CD4-positive, alpha-beta T cell (primary cell): ENCODE measurements around the gene MFSD6. TPM values are rescaled to one million over a fixed set of nuclear protein-coding genes. Genes with fewer than 3 reads are reported as not detected.

Source experiments
- ATAC-seq: fragments of 200-7000 bp; cut with Tn5 transposase; one replicate; pipeline ENCODE4 v1.10.0; 2022; ENCODE audit warnings: mild to moderate bottlenecking; ENCODE audit not compliant: poor library complexity
- CTCF ChIA-PET: fragments of 350-600 bp; sonication (Branson Sonifier 250); formaldehyde crosslinking; loops from one replicate; lab custom pipeline; 2021; ENCODE audit warnings: antibody characterized with exemption, inconsistent platforms; lab: Charles Lee
- POLR2A ChIA-PET: fragments of 350-600 bp; sonication (Branson Sonifier 250); formaldehyde crosslinking; loops from one replicate; lab custom pipeline; 2021; ENCODE audit warnings: antibody characterized with exemption, inconsistent platforms; lab: Charles Lee
- DNase-seq, 14 experiments: peaks; one replicate each; pipeline ENCODE4 v3.0.0-alpha.2; 2013 to 2020; ENCODE audit warnings: mixed read lengths in 2 of 14
- H3K27ac ChIP-seq, 2 donors: one replicate each; pipeline versions ENCODE4 v1.5.1 to v1.7.0; 2013; ENCODE audit warnings: low read length in 2 of 2, low read depth in 1 of 2, mild to moderate bottlenecking in 1 of 2
- H3K27me3 ChIP-seq, 2 experiments: 1 replicate in 1 of 2; 2 replicates in 1 of 2; pipeline versions ENCODE4 v1.6.1 to v1.7.0; 2013; ENCODE audit warnings: low read length in 2 of 2, control low read depth in 1 of 2, mild to moderate bottlenecking in 1 of 2, moderate library complexity in 1 of 2; ENCODE audit not compliant: insufficient read depth in 2 of 2, control insufficient read depth in 1 of 2
- H3K36me3 ChIP-seq: one replicate; pipeline ENCODE4 v1.6.1; 2013; ENCODE audit warnings: low read length, control low read depth; ENCODE audit not compliant: insufficient read depth
- H3K4me1 ChIP-seq: one replicate; pipeline ENCODE4 v1.6.1; 2013; ENCODE audit warnings: low read length, control low read depth; ENCODE audit not compliant: insufficient read depth
- H3K4me3 ChIP-seq: one replicate; pipeline ENCODE4 v1.5.1; 2013; ENCODE audit warnings: mild to moderate bottlenecking, low read length, moderate library complexity
- H3K9me3 ChIP-seq, 2 experiments: 1 replicate in 1 of 2; 2 replicates in 1 of 2; pipeline versions ENCODE4 v1.6.1 to v1.7.0; 2013; ENCODE audit warnings: low read length in 2 of 2, mild to moderate bottlenecking in 2 of 2, control low read depth in 1 of 2, moderate library complexity in 1 of 2; ENCODE audit not compliant: control insufficient read depth in 1 of 2, insufficient read depth in 1 of 2
- H3K27ac Mint-ChIP-seq: one replicate; pipeline ENCODE4 v1.8.0; 2020; ENCODE audit warnings: mixed read lengths
- H3K27me3 Mint-ChIP-seq: one replicate; pipeline ENCODE4 v1.8.0; 2021; ENCODE audit warnings: mixed read lengths
- H3K36me3 Mint-ChIP-seq: one replicate; pipeline ENCODE4 v1.8.0; 2021; ENCODE audit warnings: low read depth, mixed read lengths
- H3K4me1 Mint-ChIP-seq: one replicate; pipeline ENCODE4 v1.8.0; 2021; ENCODE audit warnings: low read depth, mixed read lengths
- H3K4me3 Mint-ChIP-seq: one replicate; pipeline ENCODE4 v1.8.0; 2020; ENCODE audit warnings: mild to moderate bottlenecking, mixed read lengths
- H3K9me3 Mint-ChIP-seq: one replicate; pipeline ENCODE4 v1.8.0; 2020; ENCODE audit warnings: mixed read lengths
- CTCF ChIP-seq: fragments of 200-600 bp; IDR thresholded peaks from one replicate; pipeline ENCODE4 v1.8.0; 2022; ENCODE audit warnings: antibody characterized with exemption, mild to moderate bottlenecking
- intact Hi-C, 2 experiments: fragments of 100-400 bp; cut with DNase I in 1 of 2; cut with micrococcal nuclease in 1 of 2; formaldehyde crosslinking; loops; one replicate each; pipeline versions ENCODE4 v1.15.1 to v1.9.0; 2023 to 2025; cut with DNase I, micrococcal nuclease
- total RNA-seq, 174 experiments: library from RNA in 2 of 174; stranded (reverse) in 2 of 174; gene quantifications; one replicate each; pipeline ENCODE4 v1.2.3 and lab custom pipeline; 2021 to 2026

The MFSD6 gene
- total RNA-seq, 2 experiments from 2014 or later: 41.2 to 47.8 TPM

GRCh38 chr2:190456833-190457232 is 48.7 kb downstream of the MFSD6 start:
- POLR2A ChIA-PET: no interaction called here
- Histone ChIP-seq H3K36me3 (peaks cover 41% of the 10 kb centered on the region), H3K9me3 (no peaks in the 10 kb centered on the region), H3K27ac (no peak overlapping the region), H3K27me3 (no peaks in the 10 kb centered on the region), H3K4me3 (no peak overlapping the region), H3K4me1 (peaks cover 4% of the 10 kb centered on the region)
- no peak for TF ChIP-seq CTCF
- no peak overlapping the region for H3K27ac Mint-ChIP-seq
- no peak for ATAC-seq
- intact Hi-C loops: loop anchor here in 1 of 2 experiments (5.0 kb wide), 1 partner anchor 35 kb away; no protein-coding TSS in a partner anchor
- H3K36me3 Mint-ChIP-seq: peaks cover 76% of the 10 kb centered on the region
- no peak for DNase-seq
- H3K4me1 Mint-ChIP-seq: peaks cover 80% of the 10 kb centered on the region
- no peaks in the 10 kb centered on the region for H3K9me3 Mint-ChIP-seq
- H3K4me3 Mint-ChIP-seq: no peak overlapping the region
- CTCF ChIA-PET: no interaction called here
- no peaks in the 10 kb centered on the region for H3K27me3 Mint-ChIP-seq

GRCh38 chr2:190457256-190457655 is 49.1 kb downstream of the MFSD6 start:
- intact Hi-C loops: loop anchor here in 1 of 2 experiments (5.0 kb wide), 1 partner anchor 35 kb away; no protein-coding TSS in a partner anchor
- DNase-seq (no peak), ATAC-seq (no peak)
- Histone ChIP-seq H3K27me3 (no peaks in the 10 kb centered on the region), H3K4me3 (no peak overlapping the region), H3K27ac (no peak overlapping the region), H3K36me3 (peaks cover 41% of the 10 kb centered on the region), H3K4me1 (peaks cover 4% of the 10 kb centered on the region), H3K9me3 (no peaks in the 10 kb centered on the region)
- no peak for TF ChIP-seq CTCF
- CTCF ChIA-PET: no interaction called here
- Mint-ChIP-seq H3K4me1 (peaks cover 81% of the 10 kb centered on the region), H3K9me3 (no peaks in the 10 kb centered on the region), H3K27me3 (no peaks in the 10 kb centered on the region), H3K36me3 (peaks cover 77% of the 10 kb centered on the region), H3K4me3 (no peak overlapping the region), H3K27ac (no peak overlapping the region)
- POLR2A ChIA-PET: no interaction called here

DNA sequence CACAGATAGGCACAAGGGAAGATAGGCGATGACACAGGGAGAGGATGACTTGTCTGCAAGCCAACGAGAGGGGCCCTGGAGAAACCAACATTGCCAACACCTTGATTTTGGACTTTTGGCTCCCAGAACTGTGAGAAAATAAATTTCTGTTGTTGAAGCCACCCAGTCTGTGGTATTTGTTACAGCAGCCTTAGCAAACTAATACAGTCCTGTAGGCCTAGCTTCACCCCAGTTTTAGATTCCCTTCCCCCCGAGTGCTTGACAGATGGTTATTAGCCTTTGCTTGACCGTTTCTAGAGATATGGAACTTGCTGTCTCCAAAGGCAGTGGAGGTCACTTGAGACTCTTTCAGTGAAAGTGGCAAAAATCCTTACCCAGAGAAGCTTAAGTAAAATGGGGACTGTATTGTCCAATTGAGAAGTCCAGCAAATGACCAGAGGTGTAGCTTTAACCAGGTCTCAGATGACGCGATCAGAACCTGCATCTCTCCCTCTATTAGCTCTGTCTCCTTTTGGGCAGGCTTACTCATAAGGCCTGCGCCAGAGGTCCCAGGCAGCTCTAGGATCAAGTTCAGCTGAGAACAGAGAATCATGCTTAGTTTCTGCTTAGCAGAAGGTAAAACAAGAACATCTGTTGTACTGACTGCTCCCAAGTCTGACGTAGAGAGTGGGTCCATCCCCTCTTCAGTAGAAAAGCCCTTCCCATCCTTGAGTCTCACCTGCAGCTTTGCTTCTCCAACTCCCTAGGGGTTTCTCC is 50.4 kb downstream of the MFSD6 start:
- no peaks in the 10 kb centered on the region for H3K27me3 ChIP-seq
- no peak overlapping the region for H3K4me3 ChIP-seq
- no peaks in the 10 kb centered on the region for H3K9me3 Mint-ChIP-seq
- no peaks in the 10 kb centered on the region for H3K9me3 ChIP-seq
- H3K27ac Mint-ChIP-seq: peak overlapping the region; percentile 6
- ChIA-PET CTCF (no interaction called here), POLR2A (no interaction called here)
- H3K4me1 Mint-ChIP-seq: peaks cover 81% of the 10 kb centered on the region
- H3K36me3 Mint-ChIP-seq: peaks cover 71% of the 10 kb centered on the region
- TF ChIP-seq CTCF: no peak
- no peak for DNase-seq
- ATAC-seq: no peak
- intact Hi-C loops: loop anchor here in 1 of 2 experiments (5.0 kb wide), 1 partner anchor 36 kb away; no protein-coding TSS in a partner anchor
- H3K27ac ChIP-seq: no peak overlapping the region
- peaks cover 35% of the 10 kb centered on the region for H3K36me3 ChIP-seq
- H3K4me1 ChIP-seq: peaks cover 8% of the 10 kb centered on the region
- H3K27me3 Mint-ChIP-seq: no peaks in the 10 kb centered on the region
- H3K4me3 Mint-ChIP-seq: no peak overlapping the region
